K562 (cell line): ENCODE results near the gene DMD. TPM values are rescaled to one million over a fixed set of nuclear protein-coding genes. Genes with fewer than 3 reads are reported as not detected.

Experiments used
- ATAC-seq: fragments of 200-7000 bp; cut with Tn5 transposase; 3 replicates; pipeline ENCODE4 v1.9.1; 2020; ENCODE audit warnings: moderate library complexity
- BruUV-seq: library from RNA; stranded (reverse); fragments of 400-500 nt; replicated peaks from 2 replicates; lab custom pipeline; 2021; lab: Mats Ljungman, UMichigan
- CTCF ChIA-PET: fragments of 300-600 bp; formaldehyde crosslinking; extraction: SDS; loops from one replicate; lab custom pipeline; 2021; ENCODE audit warnings: low intra/inter-chr PET ratio; lab: Yijun Ruan, JAX
- POLR2A ChIA-PET: fragments of 300-600, 350-650 bp; sonication (Branson Sonifier 250); formaldehyde crosslinking; extraction: SDS; loops from one replicate; lab custom pipeline; 2021; ENCODE audit warnings: antibody characterized with exemption, inconsistent platforms; lab: Yijun Ruan, JAX
- DNase-seq, 4 experiments: peaks; one replicate each; pipeline versions ENCODE4 v3.0.0 to v3.0.0-alpha.2; 2011 to 2018; ENCODE audit warnings: low spot score in 3 of 4, mixed read lengths in 3 of 4; ENCODE audit errors: extremely low read depth in 1 of 4
- FAIRE-seq: peaks from 2 replicates; lab custom pipeline; 2011; peaks lifted over from hg19 to GRCh38; lab: Jason Lieb, UNC
- H2AFZ ChIP-seq: 2 replicates; pipeline ENCODE4 v1.6.0; 2011; ENCODE audit warnings: low read depth, low read length, control low read depth, inconsistent platforms
- H3K27ac ChIP-seq: fragments of 200-600 bp; 3 replicates; pipeline ENCODE4 v1.8.0; 2011; ENCODE audit warnings: low read depth, mild to moderate bottlenecking, control low read depth, inconsistent platforms, low read length, moderate library complexity, mixed read lengths; ENCODE audit errors: extremely low read depth
- H3K27me3 ChIP-seq, 2 experiments: fragments of 300-600 bp in 1 of 2; 2 replicates in 1 of 2; 3 replicates in 1 of 2; pipeline versions ENCODE4 v1.6.0 to v1.8.0; 2011; ENCODE audit warnings: inconsistent platforms in 2 of 2, low read length in 2 of 2, mild to moderate bottlenecking in 1 of 2, mixed read lengths in 1 of 2, moderate library complexity in 1 of 2; ENCODE audit not compliant: control insufficient read depth in 2 of 2, insufficient read depth in 2 of 2
- H3K36me3 ChIP-seq: fragments of 300-600 bp; 3 replicates; pipeline ENCODE4 v1.8.0; 2011; ENCODE audit warnings: mild to moderate bottlenecking, low read length, inconsistent platforms; ENCODE audit not compliant: control insufficient read depth, insufficient read depth
- H3K4me1 ChIP-seq, 2 experiments: fragments of 200-600 bp in 1 of 2; replicated peaks in 1 of 2; 2 replicates in 1 of 2; 3 replicates in 1 of 2; pipeline versions ENCODE4 v1.5.1 to v1.8.0; 2011; ENCODE audit warnings: inconsistent platforms in 2 of 2, low read length in 2 of 2, mild to moderate bottlenecking in 1 of 2, mixed read lengths in 1 of 2, moderate library complexity in 1 of 2; ENCODE audit not compliant: control insufficient read depth in 2 of 2, insufficient read depth in 2 of 2
- H3K4me2 ChIP-seq: 2 replicates; pipeline ENCODE4 v1.6.1; 2011; ENCODE audit warnings: low read length, control low read depth, inconsistent platforms, mixed read lengths; ENCODE audit not compliant: insufficient read depth
- H3K4me3 ChIP-seq: fragments of 200-600 bp; sonication (generic), shearing (Covaris generic); 2 replicates; pipeline ENCODE4 v1.5.1; 2016; ENCODE audit warnings: control low read depth, inconsistent platforms
- H3K79me2 ChIP-seq: fragments of 200-600 bp; 3 replicates; pipeline ENCODE4 v1.8.0; 2011; ENCODE audit warnings: low read length, inconsistent platforms; ENCODE audit not compliant: control insufficient read depth, insufficient read depth
- H3K9ac ChIP-seq, 2 experiments: 2 replicates each; pipeline versions ENCODE4 v1.6.0 to v1.6.1; 2011; ENCODE audit warnings: low read depth in 2 of 2, low read length in 2 of 2, control low read depth in 1 of 2, inconsistent platforms in 1 of 2, mild to moderate bottlenecking in 1 of 2, mixed read lengths in 1 of 2; ENCODE audit not compliant: insufficient read depth in 1 of 2
- H3K9me1 ChIP-seq: one replicate; pipeline ENCODE4 v1.6.0; 2011; ENCODE audit warnings: inconsistent platforms, mild to moderate bottlenecking, low read length, moderate library complexity; ENCODE audit not compliant: control insufficient read depth, insufficient read depth
- H3K9me3 ChIP-seq: replicated peaks from 2 replicates; pipeline ENCODE4 v1.5.1; 2011; ENCODE audit warnings: low read depth, low read length, inconsistent platforms; ENCODE audit not compliant: control insufficient read depth, insufficient read depth
- H4K20me1 ChIP-seq: replicated peaks from 2 replicates; pipeline ENCODE4 v1.6.1; 2011; ENCODE audit warnings: low read length, inconsistent platforms, mixed read lengths; ENCODE audit not compliant: control insufficient read depth, insufficient read depth
- ADNP ChIP-seq: fragments of 200-800 bp; sonication (Bioruptor generic); IDR thresholded peaks from 2 replicates; pipeline ENCODE4 v1.6.1; 2016; ENCODE audit warnings: missing genetic modification characterization, missing compliant biosample characterization
- C11orf30 ChIP-seq: fragments of 450-650 bp; IDR thresholded peaks from 2 replicates; pipeline ENCODE4 v1.6.1; 2016; ENCODE audit warnings: low read depth, mild to moderate bottlenecking
- MAFG ChIP-seq: fragments of 450-650 bp; conservative IDR thresholded peaks from 2 replicates; pipeline ENCODE4 v1.6.1; 2016; ENCODE audit warnings: missing genetic modification characterization, missing compliant biosample characterization
- MCM5 ChIP-seq: fragments of 450-650 bp; IDR thresholded peaks from 2 replicates; pipeline ENCODE4 v1.6.1; 2016; ENCODE audit warnings: low read depth
- NFE2 ChIP-seq: IDR thresholded peaks from 2 replicates; pipeline ENCODE4 v1.6.1; 2014; ENCODE audit warnings: antibody characterized with exemption, low read depth
- NFIX ChIP-seq: fragments of 250-450 bp; sonication (Bioruptor Pico); IDR thresholded peaks from 2 replicates; pipeline ENCODE4 v1.4.0; 2020; ENCODE audit warnings: low read depth, mild to moderate bottlenecking, moderate library complexity
- PYGO2 ChIP-seq: fragments of 450-650 bp; IDR thresholded peaks from 2 replicates; pipeline ENCODE4 v1.6.1; 2016; ENCODE audit warnings: mild to moderate bottlenecking, missing genetic modification characterization, moderate library complexity, missing compliant biosample characterization
- SMAD3 ChIP-seq: fragments of 450-650 bp; formaldehyde crosslinking; conservative IDR thresholded peaks from 2 replicates; pipeline ENCODE4 v1.4.0; 2020; ENCODE audit warnings: mild to moderate bottlenecking
- XRCC4 ChIP-seq: IDR thresholded peaks from one replicate; pipeline ENCODE4 v1.6.1; 2011; ENCODE audit not compliant: insufficient read depth, insufficient read length; ENCODE audit errors: extremely low read depth
- ZNF316 ChIP-seq: fragments of 450-650 bp; IDR thresholded peaks from 2 replicates; pipeline ENCODE4 v1.6.1; 2016
- WGBS: fragments of 100-300 bp; shearing (Covaris generic); methylation state at CpG from one replicate; pipeline ENCODE4 v1.1.6; 2016; ENCODE audit warnings: low coverage, mixed read lengths; ENCODE audit not compliant: insufficient coverage; ENCODE audit errors: missing lambda C conversion rate; 5-methylcytosine and 5-hydroxymethylcytosine counted together
- in situ Hi-C: fragments of 300-500 bp; cut with MboI; formaldehyde crosslinking; loops from 4 replicates; pipeline ENCODE4 v1.15.0; 2018; ENCODE audit warnings: inconsistent platforms, mixed read lengths
- intact Hi-C: fragments of 100-400 bp; cut with micrococcal nuclease; formaldehyde crosslinking; loops from 2 replicates; pipeline ENCODE4 v1.14.2; 2022
- polyA plus RNA-seq, 8 experiments: library from polyadenylated mRNA; depleted of rRNA in 4 of 8; stranded (reverse) in 5 of 8; unstranded in 3 of 8; fragments of >200 nt; fragmentation: Nextera tagmentation in 2 of 8; fragmentation: Illumina TruSeq in 1 of 8; extraction: Ambion mirVana in 2 of 8; extraction: Trizol in 1 of 8; gene quantifications; 2 replicates each; pipeline versions ENCODE4 v1.2.1 to v1.2.3, GENCODE V29; 2011 to 2014; ENCODE audit warnings: inconsistent platforms in 1 of 8, missing spikeins in 1 of 8
- total RNA-seq, 7 experiments: library from RNA; depleted of rRNA in 6 of 7; stranded (reverse); fragments of >200 nt in 6 of 7; fragmentation: Illumina TruSeq in 2 of 7; extraction: Trizol in 2 of 7; gene quantifications; 2 replicates each; pipeline versions ENCODE4 v1.2.1 to v1.2.3, GENCODE V29; 2011 to 2021; ENCODE audit warnings: low replicate concordance in 1 of 7
- TF ChIP-seq, protein P1 (sequence below): fragments of 450-650 bp; IDR thresholded peaks from 2 replicates; pipeline ENCODE4 v1.6.1; 2016; ENCODE audit warnings: low read depth

The DMD gene
- total and polyA plus RNA-seq, 9 of the 15 experiments (the other 6 are each of a cell fraction or from before 2014, with no cell fraction given): 3.8 to 20.4 (median 11.4) TPM

DNA sequence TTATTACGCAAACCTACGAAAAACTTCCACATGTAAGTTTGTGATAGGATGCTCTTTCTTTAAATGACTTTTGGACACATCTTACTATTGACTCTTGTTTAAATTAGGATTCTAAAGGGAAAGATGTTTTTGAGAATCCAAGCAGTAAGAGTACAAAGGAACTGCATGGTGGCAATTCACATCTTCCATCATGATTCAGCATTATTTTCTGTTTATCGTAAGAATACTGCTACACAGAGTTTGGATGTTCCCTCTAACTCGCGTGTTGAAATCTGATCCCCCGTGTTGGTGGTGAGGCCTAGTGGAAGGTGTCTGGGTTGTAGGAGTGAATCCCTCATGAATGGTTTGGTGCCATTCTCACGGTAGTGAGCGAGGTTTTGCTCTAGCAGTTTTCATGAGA, 1767.7 kb downstream of the DMD start:
- H3K4me1 ChIP-seq: no peaks in the 10 kb centered on the region
- ATAC-seq (no peak), DNase-seq (no peak), FAIRE-seq (no peak)
- H3K9me3 ChIP-seq: no peaks in the 10 kb centered on the region
- TF ChIP-seq NFE2: peak; percentile 46; the same call in 1 of the 2 replicates
- peak; percentile 57 for TF ChIP-seq ZNF316
- peak; percentile 29; the same call in 1 of the 2 replicates for TF ChIP-seq C11orf30
- TF ChIP-seq MAFG (tag): peak; percentile 58
- no peak for TF ChIP-seq NFIX
- H3K27ac ChIP-seq: no peak overlapping the region
- H2AFZ ChIP-seq: no peak overlapping the region
- BruUV-seq: no TSS peak
- in situ Hi-C loops (no loop called here), intact Hi-C loops (no loop called here)
- no peaks in the 10 kb centered on the region for H3K36me3 ChIP-seq
- H3K4me3 ChIP-seq: no peak overlapping the region
- ChIA-PET POLR2A (no interaction called here), CTCF (no interaction called here)
- H4K20me1 ChIP-seq: no peaks in the 10 kb centered on the region
- H3K4me2 ChIP-seq: no peak overlapping the region
- H3K9ac ChIP-seq: no peak overlapping the region
- 68% methylated on average over 5 of the region's 8 CpGs for WGBS
- no peaks in the 10 kb centered on the region for H3K9me1 ChIP-seq
- H3K27me3 ChIP-seq: no peaks in the 10 kb centered on the region
- no peaks in the 10 kb centered on the region for H3K79me2 ChIP-seq

DNA sequence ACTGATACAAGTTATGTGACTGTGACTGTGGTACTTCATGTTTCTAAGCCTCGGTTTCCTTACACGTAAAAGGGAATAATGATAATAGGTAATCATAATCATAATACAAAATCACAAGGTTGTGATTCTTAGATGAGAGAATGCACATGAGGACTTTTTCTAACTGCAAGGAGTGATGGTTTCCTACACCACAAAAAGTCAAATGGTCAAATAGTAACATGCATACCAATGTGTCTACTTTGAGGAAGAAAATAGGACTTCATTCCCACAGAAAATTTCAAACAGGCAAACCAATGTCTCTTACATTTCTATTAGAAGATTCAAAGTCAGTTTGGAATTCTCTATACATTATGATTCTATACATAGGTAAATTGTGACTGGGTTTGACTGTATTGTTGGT, 1770.8 kb downstream of the DMD start:
- 88% methylated on average over 2 of the region's 2 CpGs for WGBS
- Histone ChIP-seq H3K79me2 (no peaks in the 10 kb centered on the region), H3K36me3 (no peaks in the 10 kb centered on the region), H3K9me3 (no peaks in the 10 kb centered on the region), H3K4me1 (no peaks in the 10 kb centered on the region), H3K4me3 (no peak overlapping the region), H3K9me1 (no peaks in the 10 kb centered on the region), H3K4me2 (no peak overlapping the region), H3K9ac (no peak overlapping the region), H2AFZ (no peak overlapping the region), H3K27ac (no peak overlapping the region), H4K20me1 (no peaks in the 10 kb centered on the region), H3K27me3 (no peaks in the 10 kb centered on the region)
- ChIA-PET POLR2A (no interaction called here), CTCF (no interaction called here)
- no peak for FAIRE-seq
- ATAC-seq: no peak
- BruUV-seq: no TSS peak
- in situ Hi-C loops: no loop called here
- intact Hi-C loops: no loop called here
- no peak for DNase-seq
- TF ChIP-seq, protein P1, sequence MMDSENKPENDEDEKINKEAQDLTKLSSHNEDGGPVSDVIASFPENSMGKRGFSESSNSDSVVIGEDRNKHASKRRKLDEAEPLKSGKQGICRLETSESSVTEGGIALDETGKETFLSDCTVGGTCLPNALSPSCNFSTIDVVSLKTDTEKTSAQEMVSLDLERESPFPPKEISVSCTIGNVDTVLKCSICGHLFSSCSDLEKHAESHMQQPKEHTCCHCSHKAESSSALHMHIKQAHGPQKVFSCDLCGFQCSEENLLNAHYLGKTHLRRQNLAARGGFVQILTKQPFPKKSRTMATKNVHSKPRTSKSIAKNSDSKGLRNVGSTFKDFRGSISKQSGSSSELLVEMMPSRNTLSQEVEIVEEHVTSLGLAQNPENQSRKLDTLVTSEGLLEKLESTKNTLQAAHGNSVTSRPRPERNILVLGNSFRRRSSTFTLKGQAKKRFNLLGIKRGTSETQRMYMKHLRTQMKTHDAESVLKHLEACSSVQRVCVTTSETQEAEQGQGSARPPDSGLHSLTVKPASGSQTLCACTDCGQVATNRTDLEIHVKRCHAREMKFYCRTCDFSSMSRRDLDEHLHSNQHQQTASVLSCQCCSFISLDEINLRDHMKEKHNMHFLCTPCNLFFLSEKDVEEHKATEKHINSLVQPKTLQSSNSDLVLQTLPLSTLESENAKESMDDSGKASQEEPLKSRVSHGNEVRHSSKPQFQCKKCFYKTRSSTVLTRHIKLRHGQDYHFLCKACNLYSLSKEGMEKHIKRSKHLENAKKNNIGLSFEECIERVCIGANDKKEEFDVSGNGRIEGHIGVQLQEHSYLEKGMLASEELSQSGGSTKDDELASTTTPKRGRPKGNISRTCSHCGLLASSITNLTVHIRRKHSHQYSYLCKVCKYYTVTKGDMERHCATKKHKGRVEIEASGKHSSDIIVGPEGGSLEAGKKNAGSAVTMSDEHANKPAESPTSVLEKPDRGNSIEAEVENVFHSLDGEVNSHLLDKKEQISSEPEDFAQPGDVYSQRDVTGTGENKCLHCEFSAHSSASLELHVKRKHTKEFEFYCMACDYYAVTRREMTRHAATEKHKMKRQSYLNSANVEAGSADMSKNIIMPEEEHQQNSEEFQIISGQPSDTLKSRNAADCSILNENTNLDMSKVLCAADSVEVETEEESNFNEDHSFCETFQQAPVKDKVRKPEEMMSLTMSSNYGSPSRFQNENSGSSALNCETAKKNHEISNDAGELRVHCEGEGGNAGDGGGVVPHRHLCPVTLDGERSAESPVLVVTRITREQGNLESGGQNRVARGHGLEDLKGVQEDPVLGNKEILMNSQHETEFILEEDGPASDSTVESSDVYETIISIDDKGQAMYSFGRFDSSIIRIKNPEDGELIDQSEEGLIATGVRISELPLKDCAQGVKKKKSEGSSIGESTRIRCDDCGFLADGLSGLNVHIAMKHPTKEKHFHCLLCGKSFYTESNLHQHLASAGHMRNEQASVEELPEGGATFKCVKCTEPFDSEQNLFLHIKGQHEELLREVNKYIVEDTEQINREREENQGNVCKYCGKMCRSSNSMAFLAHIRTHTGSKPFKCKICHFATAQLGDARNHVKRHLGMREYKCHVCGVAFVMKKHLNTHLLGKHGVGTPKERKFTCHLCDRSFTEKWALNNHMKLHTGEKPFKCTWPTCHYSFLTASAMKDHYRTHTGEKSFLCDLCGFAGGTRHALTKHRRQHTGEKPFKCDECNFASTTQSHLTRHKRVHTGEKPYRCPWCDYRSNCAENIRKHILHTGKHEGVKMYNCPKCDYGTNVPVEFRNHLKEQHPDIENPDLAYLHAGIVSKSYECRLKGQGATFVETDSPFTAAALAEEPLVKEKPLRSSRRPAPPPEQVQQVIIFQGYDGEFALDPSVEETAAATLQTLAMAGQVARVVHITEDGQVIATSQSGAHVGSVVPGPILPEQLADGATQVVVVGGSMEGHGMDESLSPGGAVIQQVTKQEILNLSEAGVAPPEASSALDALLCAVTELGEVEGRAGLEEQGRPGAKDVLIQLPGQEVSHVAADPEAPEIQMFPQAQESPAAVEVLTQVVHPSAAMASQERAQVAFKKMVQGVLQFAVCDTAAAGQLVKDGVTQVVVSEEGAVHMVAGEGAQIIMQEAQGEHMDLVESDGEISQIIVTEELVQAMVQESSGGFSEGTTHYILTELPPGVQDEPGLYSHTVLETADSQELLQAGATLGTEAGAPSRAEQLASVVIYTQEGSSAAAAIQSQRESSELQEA: no peak
- TF ChIP-seq PYGO2 (tag) (no peak), ADNP (no peak), XRCC4 (no peak), MCM5 (no peak), SMAD3 (CRISPR knock-in tag) (no peak)
